Body of pancreas (tissue), 4 donors: ENCODE data around the gene SLC2A4. TPM values are rescaled to one million over a fixed set of nuclear protein-coding genes. Genes with fewer than 3 reads are reported as not detected.

ENCODE experiments used
- ATAC-seq: fragments of 150-250 bp; one replicate; pipeline ENCODE4 v1.9.1; 2016
- DNase-seq, 4 donors: peaks; one replicate each; pipeline ENCODE4 v3.0.0-alpha.2; 2019
- H3K27ac ChIP-seq, 4 donors: fragments of 200-600 bp; sonication (generic); 1 replicate in 3 of 4; 2 replicates in 1 of 4; pipeline versions ENCODE4 v1.5.1 to v1.6.1; 2016 to 2019; ENCODE audit warnings: mild to moderate bottlenecking in 1 of 4, mixed read lengths in 1 of 4, moderate library complexity in 1 of 4
- H3K27me3 ChIP-seq, 2 donors: fragments of 200-600 bp; sonication (generic); one replicate each; pipeline ENCODE4 v1.6.0; 2016; ENCODE audit warnings: mild to moderate bottlenecking in 1 of 2
- H3K36me3 ChIP-seq, 2 donors: fragments of 200-600 bp; sonication (generic); replicated peaks in 1 of 2; 2 replicates each; pipeline ENCODE4 v1.5.1; 2016; ENCODE audit warnings: low read depth in 2 of 2; ENCODE audit not compliant: insufficient read depth in 1 of 2
- H3K4me1 ChIP-seq: fragments of 200-600 bp; sonication (generic); one replicate; pipeline ENCODE4 v1.6.0; 2016
- H3K4me3 ChIP-seq, 2 donors: fragments of 200-600 bp; sonication (generic); 1 replicate in 1 of 2; 2 replicates in 1 of 2; pipeline ENCODE4 v1.5.1; 2016 to 2019
- H3K9me3 ChIP-seq, 3 donors: fragments of 200-600 bp; sonication (generic); 1 replicate in 2 of 3; 2 replicates in 1 of 3; pipeline ENCODE4 v1.5.1; 2016
- CTCF ChIP-seq, 7 experiments: fragments of 450-650 bp in 4 of 7; fragments of 200-600 bp in 3 of 7; sonication (generic) in 3 of 7; IDR thresholded peaks; one replicate each; pipeline ENCODE4 v1.5.1; 2016 to 2019; ENCODE audit warnings: antibody characterized with exemption in 7 of 7
- POLR2A ChIP-seq, 3 donors: fragments of 450-650 bp; IDR thresholded peaks; one replicate each; pipeline ENCODE4 v1.6.1; 2016; ENCODE audit warnings: antibody characterized with exemption in 3 of 3, mild to moderate bottlenecking in 2 of 3
- WGBS, 2 donors: methylation state at CpG; one replicate each; pipeline ENCODE4 v1.1.5; 2017; 5-methylcytosine and 5-hydroxymethylcytosine counted together
- intact Hi-C: fragments of 100-400 bp; cut with DNase I; formaldehyde crosslinking; loops from one replicate; pipeline ENCODE4 v1.15.1; 2023
- total RNA-seq, 2 donors: library from RNA; depleted of rRNA; stranded (reverse); fragments of >200 nt; gene quantifications; one replicate each; pipeline ENCODE4 v1.1.0, GENCODE V29; 2016

The SLC2A4 gene
- total RNA-seq, 2 donors from 2014 or later, result 1.3 to 10.5 TPM

- Histone ChIP-seq H3K9me3 (no peaks in the 10 kb centered on the region), H3K27ac (peak overlapping the region in 1 of 4 donors; percentile 5), H3K4me1 (peaks cover 65% of the 10 kb centered on the region), H3K36me3 (peaks cover 5 to 31% of the 10 kb centered on the region in 2 donors), H3K27me3 (no peaks in the 10 kb centered on the region), H3K4me3 (no peak overlapping the region)
- WGBS, 2 donors, result 54 to 66% methylated on average over 6 to 7 of the region's 7 CpGs
- TF ChIP-seq POLR2A (IDR thresholded peaks at IDR 0.05) (no peak), CTCF (IDR thresholded peaks at IDR 0.05) (no peak)
- DNase-seq, result no peak
- intact Hi-C loops, result no loop called here
- ATAC-seq, result no peak
Measured at GRCh38 chr17:7312432-7313087, 31.0 kb downstream of the SLC2A4 start.

- TF ChIP-seq CTCF (IDR thresholded peaks at IDR 0.05) (peak in 4 of 7 experiments; percentile 3 to 28 (median 14)), POLR2A (IDR thresholded peaks at IDR 0.05) (peak in 1 of 3 donors; percentile 15)
- H3K4me3 ChIP-seq, result no peak overlapping the region
- H3K36me3 ChIP-seq, result peaks cover 5 to 36% of the 10 kb centered on the region in 2 donors
- no peaks in the 10 kb centered on the region for H3K27me3 ChIP-seq
- peaks cover 65% of the 10 kb centered on the region for H3K4me1 ChIP-seq
- no peaks in the 10 kb centered on the region for H3K9me3 ChIP-seq
- DNase-seq (no peak), ATAC-seq (no peak)
- peak overlapping the region in 2 of 4 donors; percentile 5 to 24 for H3K27ac ChIP-seq
- intact Hi-C loops, result no loop called here
- 79 to 80% methylated on average over 6 to 7 of the region's 7 CpGs for WGBS, 2 donors
Measured at GRCh38 chr17:7313088-7313889, 31.8 kb downstream of the SLC2A4 start.

- intact Hi-C loops, result no loop called here
- 33 to 35% methylated on average over 7 to 9 of the region's 9 CpGs for WGBS, 2 donors
- Histone ChIP-seq H3K9me3 (no peaks in the 10 kb centered on the region), H3K36me3 (peaks cover 5 to 39% of the 10 kb centered on the region in 2 donors), H3K4me1 (peaks cover 57% of the 10 kb centered on the region), H3K4me3 (peak overlapping the region; percentile 86 to 91), H3K27ac (peak overlapping the region; percentile 88 to 97 (median 90)), H3K27me3 (no peaks in the 10 kb centered on the region)
- TF ChIP-seq POLR2A (IDR thresholded peaks at IDR 0.05) (no peak), CTCF (IDR thresholded peaks at IDR 0.05) (no peak)
- no peak for DNase-seq
- ATAC-seq, result no peak
Measured at GRCh38 chr17:7313890-7314718, 32.6 kb downstream of the SLC2A4 start.

GRCh38 chr17:7314719-7315569 lies 33.4 kb downstream of the SLC2A4 start, which contains the start of gene GPS2:
GPS2 (minus strand) TSS chr17:7315360; CDS start chr17:7315052, 308 bp downstream.
- H3K4me3 ChIP-seq, result peak within 1 kb of the TSS; percentile 86 to 91
- DNase-seq (peak; percentile 94 to 95 (median 94)), ATAC-seq (peak; percentile 96)
- no peaks in the 10 kb centered on the region for H3K27me3 ChIP-seq
- peaks cover 5 to 35% of the 10 kb centered on the region in 2 donors for H3K36me3 ChIP-seq
- intact Hi-C loops, result no loop called here
- peak within 1 kb of the TSS; percentile 88 to 97 (median 90) for H3K27ac ChIP-seq
- H3K9me3 ChIP-seq, result no peaks in the 10 kb centered on the region
- peaks cover 49% of the 10 kb centered on the region for H3K4me1 ChIP-seq
- WGBS, 2 donors, result 0% methylated on average over 9 to 39 of the region's 95 CpGs
- TF ChIP-seq POLR2A (IDR thresholded peaks at IDR 0.05) (peak; percentile 79 to 80 (median 79)), CTCF (IDR thresholded peaks at IDR 0.05) (no peak)
